ENCODE results near the gene MORC3.

MORC3 gene

DNA sequence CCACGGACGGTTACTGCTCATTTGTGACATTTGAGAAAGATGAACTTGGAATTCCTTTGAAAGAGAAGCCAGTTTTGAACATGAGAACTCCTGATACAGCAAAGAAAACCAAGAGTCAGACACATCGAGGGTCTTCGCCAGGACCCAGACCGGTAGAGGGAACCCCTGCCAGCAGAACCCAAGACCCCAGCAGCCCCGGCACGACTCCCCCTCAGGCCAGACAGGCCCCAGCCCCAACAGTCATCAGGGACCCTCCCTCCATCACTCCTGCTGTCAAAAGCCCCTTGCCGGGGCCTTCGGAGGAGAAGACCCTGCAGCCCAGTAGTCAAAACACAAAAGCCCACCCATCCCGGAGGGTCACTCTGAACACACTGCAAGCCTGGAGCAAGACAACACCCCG lies 92.9 kb downstream of the MORC3 start:
- no peak overlapping the region for H3K4me3 ChIP-seq (IDR thresholded peaks at IDR 0.05; ENCODE audit: insufficient read depth, low read depth, low read length)
- no peak overlapping the region for H3K9ac ChIP-seq
- H3K4me2 ChIP-seq: no peak overlapping the region
- H3K27me3 ChIP-seq (ENCODE audit: insufficient read depth, low read depth): no peaks in the 10 kb centered on the region
- H2AFZ ChIP-seq (ENCODE audit: low read depth): no peak overlapping the region
- H3K4me1 ChIP-seq (ENCODE audit: low read depth, poor library complexity, severe bottlenecking): peaks cover 20% of the 10 kb centered on the region
- TF ChIP-seq, protein P1, sequence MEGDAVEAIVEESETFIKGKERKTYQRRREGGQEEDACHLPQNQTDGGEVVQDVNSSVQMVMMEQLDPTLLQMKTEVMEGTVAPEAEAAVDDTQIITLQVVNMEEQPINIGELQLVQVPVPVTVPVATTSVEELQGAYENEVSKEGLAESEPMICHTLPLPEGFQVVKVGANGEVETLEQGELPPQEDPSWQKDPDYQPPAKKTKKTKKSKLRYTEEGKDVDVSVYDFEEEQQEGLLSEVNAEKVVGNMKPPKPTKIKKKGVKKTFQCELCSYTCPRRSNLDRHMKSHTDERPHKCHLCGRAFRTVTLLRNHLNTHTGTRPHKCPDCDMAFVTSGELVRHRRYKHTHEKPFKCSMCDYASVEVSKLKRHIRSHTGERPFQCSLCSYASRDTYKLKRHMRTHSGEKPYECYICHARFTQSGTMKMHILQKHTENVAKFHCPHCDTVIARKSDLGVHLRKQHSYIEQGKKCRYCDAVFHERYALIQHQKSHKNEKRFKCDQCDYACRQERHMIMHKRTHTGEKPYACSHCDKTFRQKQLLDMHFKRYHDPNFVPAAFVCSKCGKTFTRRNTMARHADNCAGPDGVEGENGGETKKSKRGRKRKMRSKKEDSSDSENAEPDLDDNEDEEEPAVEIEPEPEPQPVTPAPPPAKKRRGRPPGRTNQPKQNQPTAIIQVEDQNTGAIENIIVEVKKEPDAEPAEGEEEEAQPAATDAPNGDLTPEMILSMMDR (conservative IDR thresholded peaks at IDR 0.05; ENCODE audit: low read depth, low read length): no peak
- H3K36me3 ChIP-seq (ENCODE audit: insufficient read depth): no peaks in the 10 kb centered on the region
- H4K20me1 ChIP-seq (ENCODE audit: insufficient read depth): no peaks in the 10 kb centered on the region
- H3K27ac ChIP-seq: no peak overlapping the region
- no peaks in the 10 kb centered on the region for H3K79me2 ChIP-seq (ENCODE audit: insufficient read depth, low read depth)

DNA sequence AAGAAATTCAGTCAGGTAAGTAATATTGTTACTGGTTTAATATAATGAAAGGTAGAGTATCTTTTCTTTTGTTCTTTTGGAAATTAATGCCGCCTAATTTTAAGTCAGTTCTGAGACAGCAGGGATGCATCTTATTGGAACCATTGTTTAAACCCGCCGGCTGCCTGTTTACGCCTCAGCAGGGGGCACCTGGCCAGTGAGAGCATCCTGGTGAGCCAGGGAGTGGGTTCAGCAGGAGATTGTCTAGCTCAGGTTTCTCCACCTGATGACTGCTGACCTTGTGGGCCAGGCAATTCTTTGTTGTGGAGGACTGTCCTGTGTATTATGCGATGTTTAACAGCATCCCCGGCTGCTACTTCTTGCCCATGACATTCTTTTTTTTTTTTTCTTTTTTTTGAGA lies 95.4 kb downstream of the MORC3 start:
- TF ChIP-seq, protein P1 (conservative IDR thresholded peaks at IDR 0.05; ENCODE audit: low read depth, low read length): no peak
- no peaks in the 10 kb centered on the region for H3K36me3 ChIP-seq (ENCODE audit: insufficient read depth)
- H3K4me1 ChIP-seq (ENCODE audit: low read depth, poor library complexity, severe bottlenecking): peaks cover 28% of the 10 kb centered on the region
- no peak overlapping the region for H3K27ac ChIP-seq
- no peak overlapping the region for H3K4me2 ChIP-seq
- no peak overlapping the region for H2AFZ ChIP-seq (ENCODE audit: low read depth)
- no peak overlapping the region for H3K9ac ChIP-seq
- no peak overlapping the region for H3K4me3 ChIP-seq (IDR thresholded peaks at IDR 0.05; ENCODE audit: insufficient read depth, low read depth, low read length)
- no peaks in the 10 kb centered on the region for H3K27me3 ChIP-seq (ENCODE audit: insufficient read depth, low read depth)
- no peaks in the 10 kb centered on the region for H4K20me1 ChIP-seq (ENCODE audit: insufficient read depth)
- no peaks in the 10 kb centered on the region for H3K79me2 ChIP-seq (ENCODE audit: insufficient read depth, low read depth)

DNA sequence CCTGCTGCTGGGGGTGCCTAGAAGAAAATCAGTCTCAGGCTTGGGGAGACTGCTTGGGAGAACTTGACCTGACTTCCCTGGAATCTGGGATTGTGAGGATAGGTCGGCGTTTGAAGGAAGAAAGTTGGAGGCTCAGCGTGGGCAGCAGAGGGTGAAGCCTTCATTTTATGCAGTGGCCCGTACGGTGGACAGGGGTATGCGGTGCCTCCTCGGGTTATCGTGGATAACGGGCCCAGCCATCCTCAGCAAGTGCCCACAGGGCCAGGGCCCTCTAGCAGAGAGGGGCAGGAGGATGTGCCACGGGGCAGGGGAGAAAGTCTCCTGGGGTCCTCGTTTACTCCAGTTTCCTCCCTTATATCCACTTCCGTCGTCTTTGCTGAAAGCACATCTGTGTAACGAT lies 99.2 kb downstream of the MORC3 start:
- Histone ChIP-seq H3K4me3 (IDR thresholded peaks at IDR 0.05; ENCODE audit: insufficient read depth, low read depth, low read length) (no peak overlapping the region), H3K4me2 (no peak overlapping the region), H3K79me2 (ENCODE audit: insufficient read depth, low read depth) (no peaks in the 10 kb centered on the region), H3K27me3 (ENCODE audit: insufficient read depth, low read depth) (no peaks in the 10 kb centered on the region), H3K4me1 (ENCODE audit: low read depth, poor library complexity, severe bottlenecking) (peaks cover 17% of the 10 kb centered on the region), H3K27ac (no peak overlapping the region), H3K36me3 (ENCODE audit: insufficient read depth) (no peaks in the 10 kb centered on the region), H3K9ac (no peak overlapping the region), H2AFZ (ENCODE audit: low read depth) (no peak overlapping the region), H4K20me1 (ENCODE audit: insufficient read depth) (no peaks in the 10 kb centered on the region)
- TF ChIP-seq, protein P1 (conservative IDR thresholded peaks at IDR 0.05; ENCODE audit: low read depth, low read length): no peak

DNA sequence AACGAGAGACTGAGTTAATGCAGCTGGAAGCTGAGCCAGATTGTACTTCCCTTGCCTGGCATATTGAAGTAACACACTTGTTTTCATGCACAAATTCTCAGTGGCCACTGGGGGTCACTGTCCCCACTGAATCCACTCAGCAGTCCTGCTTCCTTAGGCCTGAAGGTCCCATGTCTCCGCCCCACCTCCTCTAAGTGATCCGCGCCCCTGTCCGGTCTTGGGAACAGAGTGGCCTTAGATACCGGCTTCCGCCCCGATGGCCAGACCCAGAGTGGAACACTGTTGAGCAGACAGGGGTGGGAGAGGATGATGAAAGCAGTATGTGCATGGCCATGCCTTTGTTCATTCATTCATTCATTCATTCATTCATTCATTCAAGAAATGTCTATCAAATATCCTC lies 100.0 kb downstream of the MORC3 start:
- Histone ChIP-seq H3K36me3 (ENCODE audit: insufficient read depth) (no peaks in the 10 kb centered on the region), H3K4me2 (no peak overlapping the region; the same call in 1 of the 2 replicates), H4K20me1 (ENCODE audit: insufficient read depth) (no peaks in the 10 kb centered on the region), H3K27ac (no peak overlapping the region), H3K27me3 (ENCODE audit: insufficient read depth, low read depth) (no peaks in the 10 kb centered on the region), H3K4me1 (ENCODE audit: low read depth, poor library complexity, severe bottlenecking) (peaks cover 17% of the 10 kb centered on the region), H3K4me3 (IDR thresholded peaks at IDR 0.05; ENCODE audit: insufficient read depth, low read depth, low read length) (no peak overlapping the region), H3K9ac (no peak overlapping the region), H3K79me2 (ENCODE audit: insufficient read depth, low read depth) (no peaks in the 10 kb centered on the region), H2AFZ (ENCODE audit: low read depth) (no peak overlapping the region)
- TF ChIP-seq, protein P1 (conservative IDR thresholded peaks at IDR 0.05; ENCODE audit: low read depth, low read length): peak; percentile 89
